Epithelial cell of umbilical artery (primary cell): ENCODE results near the gene ZNF284. TPM values are rescaled to one million over a fixed set of nuclear protein-coding genes. Genes with fewer than 3 reads are reported as not detected.

Experiments used
- total RNA-seq: library from RNA; depleted of rRNA; stranded (reverse); fragments of >200 nt; gene quantifications from 2 replicates; pipeline ENCODE4 v1.2.3, GENCODE V29; 2014

The ZNF284 gene
- total RNA-seq, result 2.3 and 3.0 TPM in 2 replicates

DNA sequence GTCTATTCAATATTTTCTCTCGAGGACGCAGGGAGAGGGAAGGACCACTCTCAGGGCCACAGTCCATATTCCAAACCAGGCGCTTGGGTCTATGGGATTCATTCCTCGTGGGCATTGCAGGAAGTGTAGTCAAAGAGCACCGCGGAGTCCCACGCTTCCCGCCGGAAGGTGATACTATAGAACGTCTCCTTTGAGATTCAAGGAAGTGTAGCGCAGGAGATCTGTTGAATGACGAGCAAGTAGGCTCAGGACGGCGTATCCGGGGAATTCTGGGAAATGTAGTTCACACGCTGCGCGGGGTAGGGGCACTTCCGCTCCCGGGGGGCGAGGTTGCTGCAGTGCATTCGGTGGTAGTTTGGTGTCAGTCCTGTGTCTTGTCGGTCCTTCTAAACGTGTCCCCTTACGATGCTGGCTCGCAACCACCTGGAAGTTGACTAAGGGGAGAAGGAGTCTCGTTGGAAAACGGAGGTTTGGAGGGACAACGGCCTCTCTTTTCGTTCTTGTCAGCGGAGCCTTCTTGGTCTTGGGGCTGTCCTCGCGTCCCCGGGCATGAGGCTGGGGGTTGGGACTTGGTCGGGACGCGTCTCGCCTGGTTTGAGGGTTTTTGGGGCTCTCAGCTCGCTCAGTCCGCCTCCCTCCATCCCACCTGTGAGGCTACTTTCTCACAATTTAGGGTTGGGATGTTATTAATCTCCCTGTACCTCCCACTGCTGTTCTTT, at the start of gene ZNF284:
Gene ZNF284 (plus strand): TSS at position 336 of the 719 bp plus-strand sequence. CDS start 4,231 bp downstream, outside the sequence.

DNA sequence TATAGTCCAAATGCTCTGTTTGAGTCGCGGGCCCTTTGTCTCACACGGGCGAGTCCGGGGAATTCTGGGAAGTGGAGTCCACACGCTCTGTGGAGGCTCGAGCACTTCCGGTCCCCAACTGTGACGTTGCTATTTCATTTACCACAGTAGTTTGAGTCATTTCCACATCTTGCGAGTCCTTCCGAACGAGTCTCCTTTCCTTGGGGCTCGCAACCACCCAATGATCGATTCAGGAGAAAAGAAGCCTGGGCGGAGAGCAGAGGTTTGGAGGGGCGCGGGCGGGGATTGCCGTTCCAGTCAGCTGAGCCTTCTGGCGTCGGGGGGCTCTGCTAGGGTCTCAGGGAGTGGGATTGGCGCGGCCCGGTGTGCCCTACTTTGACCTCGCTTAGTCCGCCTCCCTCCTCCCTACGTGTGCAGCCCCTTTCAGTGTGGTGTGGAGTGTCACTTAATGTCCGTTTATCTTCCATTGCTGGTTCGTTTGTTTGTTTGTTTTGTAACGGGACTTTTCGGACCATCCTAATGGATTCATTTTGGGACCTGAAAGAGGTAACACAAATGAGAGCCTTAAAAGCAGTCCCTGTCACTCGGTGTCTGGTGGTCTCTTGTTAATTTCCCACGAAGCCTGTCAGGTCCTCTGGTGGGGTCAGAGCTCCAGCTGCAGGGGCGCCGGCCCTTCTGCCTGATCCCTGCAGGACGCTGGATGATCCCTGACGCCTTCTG, 46.6 kb upstream of the ZNF284 start, which contains the start of gene ZNF222:
Gene ZNF222 (plus strand): TSS at position 163 of the 720 bp plus-strand sequence. CDS start 58 bp downstream, at position 221.

DNA sequence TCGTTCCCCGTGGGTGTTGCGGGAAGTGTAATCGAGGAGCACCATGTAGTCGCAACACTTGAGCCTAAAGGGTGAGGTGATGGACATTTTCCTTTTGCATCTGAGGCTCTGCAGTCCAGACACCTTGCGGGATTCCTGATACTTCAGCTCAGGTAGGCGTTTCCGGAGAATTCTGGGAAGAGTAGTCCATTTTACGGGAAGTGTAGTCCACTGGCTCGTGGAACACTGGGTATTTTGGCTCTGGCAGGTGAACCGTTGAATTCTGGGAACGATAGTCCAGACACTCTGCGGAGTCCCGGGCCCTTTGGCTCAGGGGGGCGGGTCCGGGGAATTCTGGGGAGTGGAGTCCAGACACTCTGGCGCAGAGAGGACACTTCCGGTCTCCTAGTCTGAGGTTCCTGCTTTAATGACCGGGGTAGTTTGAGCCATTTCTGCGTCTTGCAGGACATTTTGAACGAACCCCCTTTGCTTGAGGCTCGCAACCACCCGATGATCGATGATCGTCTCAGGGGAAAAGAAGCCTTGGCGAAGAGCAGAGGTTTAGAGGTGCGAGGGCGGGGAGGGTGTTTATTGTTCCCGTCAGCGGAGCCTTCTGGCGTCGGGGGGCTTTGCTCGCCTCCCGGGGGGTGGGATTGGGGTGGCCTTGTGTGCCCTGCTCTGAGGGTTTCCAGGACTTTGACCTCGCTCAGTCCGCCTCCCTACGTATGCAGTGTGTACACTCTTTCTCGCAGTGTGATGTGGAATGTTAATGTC, 20.1 kb upstream of the ZNF284 start, which contains the start of gene ZNF223:
Gene ZNF223 (plus strand): TSS at position 387 of the 753 bp plus-strand sequence. CDS start 3,141 bp downstream, outside the sequence.

DNA sequence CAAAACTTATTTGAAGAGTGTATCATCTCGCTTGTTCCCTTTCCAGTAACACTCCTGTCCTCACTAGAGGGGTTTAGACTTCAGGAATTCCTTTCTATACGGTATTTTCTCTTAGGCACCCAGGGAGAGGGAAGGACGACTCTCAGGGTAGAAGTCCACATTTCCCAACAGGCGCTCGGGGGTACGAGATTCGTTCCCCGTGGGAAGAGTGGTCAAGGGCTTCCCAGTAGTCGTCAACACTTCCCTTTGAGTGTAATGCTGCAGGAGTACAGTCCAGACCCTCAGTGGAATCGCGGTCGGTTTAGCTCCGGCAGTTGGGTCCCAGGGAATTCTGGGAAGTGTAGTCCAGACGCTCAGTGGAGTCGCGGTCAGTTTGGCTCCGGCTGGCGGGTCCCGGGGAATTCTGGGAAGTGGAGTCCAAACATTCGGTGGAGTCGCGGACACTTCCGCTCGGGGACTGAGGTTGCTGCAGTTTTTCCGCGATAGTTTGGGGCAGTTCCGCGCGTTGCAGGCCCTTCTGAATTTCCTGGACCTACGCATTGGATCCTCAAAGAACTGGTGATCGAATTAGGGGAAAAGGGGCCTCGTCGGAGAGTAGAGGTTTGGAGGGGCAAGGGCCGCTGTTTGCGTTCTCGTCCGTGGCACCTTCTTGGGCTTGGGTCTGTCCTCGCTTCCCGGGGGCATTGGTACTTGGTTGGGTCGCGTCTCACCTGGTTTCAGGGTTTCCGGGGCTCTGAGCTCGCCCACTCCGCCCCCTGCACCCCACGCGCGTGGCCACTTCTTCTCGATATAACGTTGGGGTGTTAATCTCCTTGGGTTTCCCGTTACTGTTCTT, 22.2 kb downstream of the ZNF284 start, which contains the start of gene ZNF224:
Gene ZNF224 (plus strand): TSS at position 431 of the 835 bp plus-strand sequence. CDS start 3,513 bp downstream, outside the sequence.

DNA sequence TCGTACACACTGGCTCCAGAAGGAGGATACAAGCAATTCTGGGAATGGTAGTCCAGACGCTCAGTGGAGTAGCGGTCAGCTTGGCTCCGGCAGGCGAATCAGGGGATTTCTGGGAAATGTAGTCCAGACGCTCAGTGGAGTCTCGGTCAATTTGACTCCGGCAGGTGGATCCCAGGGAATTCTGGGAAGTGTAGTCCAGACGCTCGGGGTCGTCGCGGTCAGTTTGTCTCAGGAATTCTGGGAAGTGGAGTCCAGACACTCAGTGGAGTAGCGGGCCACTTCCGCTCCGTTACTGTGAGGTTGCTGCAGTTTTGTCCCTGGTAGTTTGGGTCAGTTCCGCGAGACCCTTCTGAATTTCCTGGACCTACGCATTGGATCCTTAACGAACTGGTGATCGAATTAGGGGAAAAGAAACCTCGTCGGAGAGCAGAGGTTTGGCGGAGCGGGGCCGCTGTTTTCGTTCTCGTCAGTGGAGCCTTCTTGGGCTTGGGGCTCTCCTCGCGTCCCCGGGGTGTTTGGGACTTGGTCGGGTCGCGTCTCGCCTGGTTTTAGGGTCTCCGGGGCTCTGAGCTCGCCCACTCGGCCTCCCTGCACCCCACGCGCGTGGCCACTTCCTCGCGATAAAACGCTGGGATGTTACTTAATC, 41.3 kb downstream of the ZNF284 start, which contains the start of gene ZNF225:
Gene ZNF225 (plus strand): TSS at position 262 of the 646 bp plus-strand sequence. CDS start 2,429 bp downstream, outside the sequence.

Other genes with a start within 250 kb of the ZNF284 start
- gene ZNF283, start 244.8 kb upstream of the ZNF284 start, total RNA-seq, result 6.8 and 10.6 TPM in 2 replicates
- gene ZNF404, start 188.2 kb upstream of the ZNF284 start, total RNA-seq, result 0.97 and 2.1 TPM in 2 replicates
- 12.3 and 14.6 TPM in 2 replicates for gene ZNF45, start 136.9 kb upstream of the ZNF284 start, total RNA-seq
- 3.2 and 10.6 TPM in 2 replicates for gene ZNF221, start 120.9 kb upstream of the ZNF284 start, total RNA-seq
- gene ZNF155, start 88.0 kb upstream of the ZNF284 start, total RNA-seq, result 8.1 and 8.4 TPM in 2 replicates
- 2.9 and 5.3 TPM in 2 replicates for gene ZNF230, start 69.2 kb upstream of the ZNF284 start, total RNA-seq
- 5.5 and 5.8 TPM in 2 replicates for gene ZNF222, start 46.8 kb upstream of the ZNF284 start, total RNA-seq
- gene ZNF223, start 20.1 kb upstream of the ZNF284 start, total RNA-seq, result 7.1 and 9.6 TPM in 2 replicates
- gene ZNF224, start 22.2 kb downstream of the ZNF284 start, total RNA-seq, result 16.9 and 38.9 TPM in 2 replicates
- 4.5 and 7.6 TPM in 2 replicates for gene ZNF225, start 41.2 kb downstream of the ZNF284 start, total RNA-seq
- 7.8 and 13.8 TPM in 2 replicates for gene ZNF234, start 69.4 kb downstream of the ZNF284 start, total RNA-seq
- gene ZNF226, start 92.9 kb downstream of the ZNF284 start, total RNA-seq, result 11.7 and 15.5 TPM in 2 replicates
- gene ZNF227, start 140.4 kb downstream of the ZNF284 start, total RNA-seq, result 16.2 and 18.4 TPM in 2 replicates
- gene ZNF233, start 187.7 kb downstream of the ZNF284 start, total RNA-seq, result 0.32 and 1.1 TPM in 2 replicates
- gene ZNF235, start 232.9 kb downstream of the ZNF284 start, total RNA-seq, result 2.9 and 5.5 TPM in 2 replicates